GM23338 (cell line): ENCODE results near the gene FOXL1. TPM values are rescaled to one million over a fixed set of nuclear protein-coding genes. Genes with fewer than 3 reads are reported as not detected.

ENCODE experiments used
- ATAC-seq: fragments of 200-7000 bp; cut with Tn5 transposase; 3 replicates; pipeline ENCODE4 v1.9.1; 2020
- DNase-seq: peaks from one replicate; pipeline ENCODE4 v3.0.0-alpha.2; 2015; ENCODE audit warnings: low spot score
- H2AFZ ChIP-seq: fragments of 200-600 bp; sonication (generic); 2 replicates; pipeline ENCODE4 v1.8.0; 2016; ENCODE audit warnings: antibody characterized with exemption, mild to moderate bottlenecking, moderate library complexity
- H3F3A ChIP-seq: fragments of 200-600 bp; sonication (generic); replicated peaks from 2 replicates; pipeline ENCODE4 v1.8.0; 2017; ENCODE audit warnings: antibody characterized with exemption, mixed run types, low read depth
- H3K27ac ChIP-seq: fragments of 200-600 bp; sonication (generic); 2 replicates; pipeline ENCODE4 v1.6.1; 2016; ENCODE audit warnings: low read depth
- H3K27me3 ChIP-seq: fragments of 200-600 bp; sonication (generic); 2 replicates; pipeline ENCODE4 v1.8.0; 2016; ENCODE audit warnings: mild to moderate bottlenecking, mixed run types, moderate library complexity; ENCODE audit not compliant: insufficient read depth
- H3K36me3 ChIP-seq: fragments of 200-600 bp; sonication (generic); 2 replicates; pipeline ENCODE4 v1.8.0; 2016; ENCODE audit warnings: mild to moderate bottlenecking; ENCODE audit not compliant: insufficient read depth
- H3K4me1 ChIP-seq: fragments of 200-600 bp; sonication (generic); 2 replicates; pipeline ENCODE4 v1.8.0; 2016; ENCODE audit warnings: mild to moderate bottlenecking, moderate library complexity; ENCODE audit not compliant: insufficient read depth
- H3K4me2 ChIP-seq: fragments of 200-600 bp; sonication (generic); 2 replicates; pipeline ENCODE4 v1.7.1; 2017; ENCODE audit warnings: mixed run types
- H3K4me3 ChIP-seq: fragments of 200-600 bp; sonication (generic); 2 replicates; pipeline ENCODE4 v1.6.1; 2016; ENCODE audit warnings: mixed run types
- H3K79me2 ChIP-seq: fragments of 200-600 bp; sonication (generic); replicated peaks from 2 replicates; pipeline ENCODE4 v1.8.0; 2017; ENCODE audit warnings: mild to moderate bottlenecking; ENCODE audit not compliant: insufficient read depth
- H3K9me2 ChIP-seq: fragments of 200-600 bp; sonication (generic); 2 replicates; pipeline ENCODE4 v1.8.0; 2017; ENCODE audit not compliant: insufficient read depth
- H4K20me1 ChIP-seq: fragments of 200-600 bp; sonication (generic); replicated peaks from 2 replicates; pipeline ENCODE4 v1.8.0; 2017; ENCODE audit warnings: mild to moderate bottlenecking; ENCODE audit not compliant: insufficient read depth
- H3K27ac Mint-ChIP-seq: 2 replicates; pipeline ENCODE4 v1.8.0; 2020; ENCODE audit warnings: inconsistent platforms, mild to moderate bottlenecking, moderate library complexity, mixed read lengths
- H3K27me3 Mint-ChIP-seq: 3 replicates; pipeline ENCODE4 v1.8.0; 2022; ENCODE audit warnings: low read depth, mild to moderate bottlenecking, moderate library complexity, mixed read lengths, inconsistent platforms; ENCODE audit not compliant: insufficient read depth, poor library complexity
- H3K36me3 Mint-ChIP-seq: 3 replicates; pipeline ENCODE4 v1.8.0; 2021; ENCODE audit warnings: low read depth, mild to moderate bottlenecking, inconsistent platforms, moderate library complexity, mixed read lengths
- H3K4me1 Mint-ChIP-seq: 3 replicates; pipeline ENCODE4 v1.8.0; 2020; ENCODE audit warnings: mild to moderate bottlenecking, inconsistent platforms, mixed read lengths
- H3K4me3 Mint-ChIP-seq: 3 replicates; pipeline ENCODE4 v1.8.0; 2021; ENCODE audit warnings: moderate library complexity, mild to moderate bottlenecking, inconsistent platforms, mixed read lengths
- H3K9me3 Mint-ChIP-seq: 3 replicates; pipeline ENCODE4 v1.8.0; 2020; ENCODE audit warnings: moderate library complexity, mild to moderate bottlenecking, inconsistent platforms, mixed read lengths
- CREB1 ChIP-seq: fragments of 250-450 bp; sonication (Bioruptor Pico); IDR thresholded peaks from 2 replicates; pipeline ENCODE4 v1.5.0; 2020; ENCODE audit warnings: low read depth, mild to moderate bottlenecking, moderate library complexity
- CTCF ChIP-seq, 2 experiments: fragments of 200-600 bp in 1 of 2; sonication (generic) in 1 of 2; conservative IDR thresholded peaks; 2 replicates each; pipeline versions ENCODE4 v1.5.1 to v1.6.1; 2016 to 2017; ENCODE audit warnings: antibody characterized with exemption in 2 of 2, low read depth in 2 of 2, mild to moderate bottlenecking in 2 of 2, moderate library complexity in 1 of 2
- EZH2 ChIP-seq: fragments of 200-600 bp; sonication (generic); IDR thresholded peaks from one replicate; pipeline ENCODE4 v1.8.0; 2017; ENCODE audit warnings: antibody characterized with exemption, mild to moderate bottlenecking, low read depth; ENCODE audit not compliant: unreplicated experiment
- EZH2phosphoT487 ChIP-seq: fragments of 200-600 bp; sonication (generic); IDR thresholded peaks from one replicate; pipeline ENCODE4 v1.8.1; 2018; ENCODE audit warnings: antibody characterized with exemption; ENCODE audit not compliant: unreplicated experiment
- JUNB ChIP-seq: IDR thresholded peaks from one replicate; pipeline ENCODE4 v1.6.1; 2016; ENCODE audit warnings: antibody characterized with exemption; ENCODE audit not compliant: unreplicated experiment
- NANOG ChIP-seq: IDR thresholded peaks from 2 replicates; pipeline ENCODE4 v1.6.1; 2016; ENCODE audit warnings: antibody characterized with exemption, borderline replicate concordance
- POLR2AphosphoS5 ChIP-seq: IDR thresholded peaks from 2 replicates; pipeline ENCODE4 v1.6.1; 2016; ENCODE audit warnings: antibody characterized with exemption, low read depth
- REST ChIP-seq: IDR thresholded peaks from one replicate; pipeline ENCODE4 v1.6.1; 2018; ENCODE audit warnings: antibody characterized with exemption; ENCODE audit not compliant: unreplicated experiment
- STAT1 ChIP-seq: IDR thresholded peaks from one replicate; pipeline ENCODE4 v1.6.1; 2016; ENCODE audit warnings: antibody characterized with exemption; ENCODE audit not compliant: unreplicated experiment
- ZNF114 ChIP-seq: fragments of 250-450 bp; sonication (Bioruptor Pico); IDR thresholded peaks from 2 replicates; pipeline ENCODE4 v1.5.0; 2020; ENCODE audit warnings: mild to moderate bottlenecking, moderate library complexity
- ZNF331 ChIP-seq: fragments of 250-450 bp; sonication (Bioruptor Pico); IDR thresholded peaks from 2 replicates; pipeline ENCODE4 v1.5.0; 2020; ENCODE audit warnings: low read depth, mild to moderate bottlenecking, moderate library complexity
- polyA plus RNA-seq: library from polyadenylated mRNA; unstranded; fragments of >200 nt; fragmentation: Nextera tagmentation; extraction: Ambion mirVana; gene quantifications from 2 replicates; pipeline ENCODE4 v1.2.1, GENCODE V29; 2016
- total RNA-seq: library from RNA; depleted of rRNA; stranded (reverse); fragments of >200 nt; shearing (Covaris generic); gene quantifications from 2 replicates; pipeline ENCODE4 v1.2.3, GENCODE V29; 2014
- TF ChIP-seq, protein P1 (sequence below): fragments of 250-450 bp; sonication (Bioruptor Pico); IDR thresholded peaks from 2 replicates; pipeline ENCODE4 v1.5.0; 2020; ENCODE audit warnings: mild to moderate bottlenecking, moderate library complexity

Gene FOXL1
- total and polyA plus RNA-seq, 2 experiments from 2014 or later, result 0.31 TPM; not detected in 1

DNA sequence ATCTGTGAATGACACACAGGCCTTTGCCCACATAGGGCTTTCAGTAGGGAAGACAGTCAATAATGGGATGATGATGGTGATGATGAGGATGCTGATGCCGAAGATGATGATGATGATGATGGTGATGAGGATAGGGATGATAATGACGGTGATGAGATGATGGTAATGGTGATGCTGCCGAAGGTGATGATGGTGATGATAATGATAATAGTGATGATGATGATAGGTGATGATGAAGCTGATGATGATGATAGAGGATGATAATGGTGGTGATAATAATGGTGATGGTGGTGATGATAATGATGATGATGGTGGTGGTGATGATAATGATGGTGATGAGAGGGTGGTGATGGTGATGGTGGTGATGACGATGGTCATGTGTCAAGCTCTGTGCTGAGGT, 12.9 kb downstream of the FOXL1 start (continued):
- no peak for TF ChIP-seq REST
- TF ChIP-seq JUNB, result no peak
- TF ChIP-seq EZH2, result no peak
- no peak for TF ChIP-seq NANOG
- TF ChIP-seq ZNF331 (CRISPR knock-in tag), result no peak
- no peak for TF ChIP-seq STAT1
- no peak for TF ChIP-seq CREB1 (CRISPR knock-in tag)
- no peak for TF ChIP-seq POLR2AphosphoS5
- TF ChIP-seq CTCF (conservative IDR thresholded peaks at IDR 0.05; ENCODE audit: low read depth in 2 of 2), result no peak
- no peak for TF ChIP-seq EZH2phosphoT487
- TF ChIP-seq ZNF114 (CRISPR knock-in tag), result no peak

DNA sequence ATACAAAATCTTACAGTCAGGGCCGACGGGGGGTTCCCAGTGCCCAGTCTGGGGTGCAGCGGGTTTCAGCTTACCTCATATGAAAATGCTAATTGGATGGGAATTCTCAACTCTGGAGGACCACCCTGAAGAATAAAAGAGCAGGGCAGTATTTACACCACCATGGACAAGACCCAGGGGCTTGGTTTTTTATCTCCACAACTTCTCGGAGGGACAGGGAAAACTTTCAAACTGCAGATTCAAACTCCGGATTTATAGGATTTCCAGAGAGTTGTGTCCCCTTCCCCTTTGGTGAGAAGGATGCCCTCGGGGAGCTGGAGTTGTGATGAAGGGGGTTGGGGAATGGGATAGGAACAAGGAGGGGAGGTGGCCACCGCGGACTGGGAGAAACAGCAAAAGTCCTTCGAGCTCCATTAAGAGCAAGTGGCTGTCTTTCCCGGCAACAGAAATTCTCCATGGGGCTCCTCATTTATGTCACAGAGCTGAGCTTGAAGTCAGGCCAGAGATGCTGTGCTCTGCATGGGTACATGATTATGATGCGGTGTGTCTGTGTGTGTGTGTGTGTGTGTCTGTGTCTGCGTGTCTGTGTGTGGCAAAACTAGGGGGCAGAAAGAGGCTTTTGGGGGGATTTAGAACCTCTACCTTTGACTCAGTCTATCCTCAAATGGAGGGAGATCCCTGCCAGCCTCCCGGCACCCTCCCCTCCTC, 15.7 kb downstream of the FOXL1 start:
- H3K27me3 Mint-ChIP-seq, result peaks cover 3% of the 10 kb centered on the region
- no peak overlapping the region for H3K27ac Mint-ChIP-seq
- H3K9me3 Mint-ChIP-seq, result no peaks in the 10 kb centered on the region; the same call in 2 of the 3 replicates
- Histone ChIP-seq H4K20me1 (no peaks in the 10 kb centered on the region), H3K4me3 (no peak overlapping the region), H3K27me3 (no peaks in the 10 kb centered on the region), H3K27ac (no peak overlapping the region), H2AFZ (peak overlapping the region; percentile 23; the same call in 1 of the 2 replicates), H3K4me2 (no peak overlapping the region), H3K4me1 (no peaks in the 10 kb centered on the region), H3K36me3 (no peaks in the 10 kb centered on the region), H3K9me2 (peaks cover 6% of the 10 kb centered on the region), H3K79me2 (no peaks in the 10 kb centered on the region), H3F3A (no peaks in the 10 kb centered on the region)
- peaks cover 11% of the 10 kb centered on the region; the same call in 2 of the 3 replicates for H3K4me1 Mint-ChIP-seq
- no peak for ATAC-seq
- H3K4me3 Mint-ChIP-seq, result no peak overlapping the region
- DNase-seq, result no peak
- no peaks in the 10 kb centered on the region for H3K36me3 Mint-ChIP-seq
- TF ChIP-seq NANOG, result no peak
- TF ChIP-seq JUNB, result no peak
- TF ChIP-seq CREB1 (CRISPR knock-in tag), result no peak
- TF ChIP-seq, protein P1, sequence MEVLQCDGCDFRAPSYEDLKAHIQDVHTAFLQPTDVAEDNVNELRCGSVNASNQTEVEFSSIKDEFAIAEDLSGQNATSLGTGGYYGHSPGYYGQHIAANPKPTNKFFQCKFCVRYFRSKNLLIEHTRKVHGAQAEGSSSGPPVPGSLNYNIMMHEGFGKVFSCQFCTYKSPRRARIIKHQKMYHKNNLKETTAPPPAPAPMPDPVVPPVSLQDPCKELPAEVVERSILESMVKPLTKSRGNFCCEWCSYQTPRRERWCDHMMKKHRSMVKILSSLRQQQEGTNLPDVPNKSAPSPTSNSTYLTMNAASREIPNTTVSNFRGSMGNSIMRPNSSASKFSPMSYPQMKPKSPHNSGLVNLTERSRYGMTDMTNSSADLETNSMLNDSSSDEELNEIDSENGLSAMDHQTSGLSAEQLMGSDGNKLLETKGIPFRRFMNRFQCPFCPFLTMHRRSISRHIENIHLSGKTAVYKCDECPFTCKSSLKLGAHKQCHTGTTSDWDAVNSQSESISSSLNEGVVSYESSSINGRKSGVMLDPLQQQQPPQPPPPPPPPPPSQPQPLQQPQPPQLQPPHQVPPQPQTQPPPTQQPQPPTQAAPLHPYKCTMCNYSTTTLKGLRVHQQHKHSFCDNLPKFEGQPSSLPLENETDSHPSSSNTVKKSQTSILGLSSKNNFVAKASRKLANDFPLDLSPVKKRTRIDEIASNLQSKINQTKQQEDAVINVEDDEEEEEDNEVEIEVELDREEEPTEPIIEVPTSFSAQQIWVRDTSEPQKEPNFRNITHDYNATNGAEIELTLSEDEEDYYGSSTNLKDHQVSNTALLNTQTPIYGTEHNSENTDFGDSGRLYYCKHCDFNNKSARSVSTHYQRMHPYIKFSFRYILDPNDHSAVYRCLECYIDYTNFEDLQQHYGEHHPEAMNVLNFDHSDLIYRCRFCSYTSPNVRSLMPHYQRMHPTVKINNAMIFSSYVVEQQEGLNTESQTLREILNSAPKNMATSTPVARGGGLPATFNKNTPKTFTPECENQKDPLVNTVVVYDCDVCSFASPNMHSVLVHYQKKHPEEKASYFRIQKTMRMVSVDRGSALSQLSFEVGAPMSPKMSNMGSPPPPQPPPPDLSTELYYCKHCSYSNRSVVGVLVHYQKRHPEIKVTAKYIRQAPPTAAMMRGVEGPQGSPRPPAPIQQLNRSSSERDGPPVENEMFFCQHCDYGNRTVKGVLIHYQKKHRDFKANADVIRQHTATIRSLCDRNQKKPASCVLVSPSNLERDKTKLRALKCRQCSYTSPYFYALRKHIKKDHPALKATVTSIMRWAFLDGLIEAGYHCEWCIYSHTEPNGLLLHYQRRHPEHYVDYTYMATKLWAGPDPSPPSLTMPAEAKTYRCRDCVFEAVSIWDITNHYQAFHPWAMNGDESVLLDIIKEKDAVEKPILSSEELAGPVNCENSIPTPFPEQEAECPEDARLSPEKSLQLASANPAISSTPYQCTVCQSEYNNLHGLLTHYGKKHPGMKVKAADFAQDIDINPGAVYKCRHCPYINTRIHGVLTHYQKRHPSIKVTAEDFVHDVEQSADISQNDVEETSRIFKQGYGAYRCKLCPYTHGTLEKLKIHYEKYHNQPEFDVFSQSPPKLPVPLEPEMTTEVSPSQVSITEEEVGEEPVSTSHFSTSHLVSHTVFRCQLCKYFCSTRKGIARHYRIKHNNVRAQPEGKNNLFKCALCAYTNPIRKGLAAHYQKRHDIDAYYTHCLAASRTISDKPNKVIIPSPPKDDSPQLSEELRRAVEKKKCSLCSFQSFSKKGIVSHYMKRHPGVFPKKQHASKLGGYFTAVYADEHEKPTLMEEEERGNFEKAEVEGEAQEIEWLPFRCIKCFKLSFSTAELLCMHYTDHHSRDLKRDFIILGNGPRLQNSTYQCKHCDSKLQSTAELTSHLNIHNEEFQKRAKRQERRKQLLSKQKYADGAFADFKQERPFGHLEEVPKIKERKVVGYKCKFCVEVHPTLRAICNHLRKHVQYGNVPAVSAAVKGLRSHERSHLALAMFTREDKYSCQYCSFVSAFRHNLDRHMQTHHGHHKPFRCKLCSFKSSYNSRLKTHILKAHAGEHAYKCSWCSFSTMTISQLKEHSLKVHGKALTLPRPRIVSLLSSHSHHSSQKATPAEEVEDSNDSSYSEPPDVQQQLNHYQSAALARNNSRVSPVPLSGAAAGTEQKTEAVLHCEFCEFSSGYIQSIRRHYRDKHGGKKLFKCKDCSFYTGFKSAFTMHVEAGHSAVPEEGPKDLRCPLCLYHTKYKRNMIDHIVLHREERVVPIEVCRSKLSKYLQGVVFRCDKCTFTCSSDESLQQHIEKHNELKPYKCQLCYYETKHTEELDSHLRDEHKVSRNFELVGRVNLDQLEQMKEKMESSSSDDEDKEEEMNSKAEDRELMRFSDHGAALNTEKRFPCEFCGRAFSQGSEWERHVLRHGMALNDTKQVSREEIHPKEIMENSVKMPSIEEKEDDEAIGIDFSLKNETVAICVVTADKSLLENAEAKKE (CRISPR knock-in tag), result no peak
